ENCODE measurements around the gene OXNAD1.

DNA sequence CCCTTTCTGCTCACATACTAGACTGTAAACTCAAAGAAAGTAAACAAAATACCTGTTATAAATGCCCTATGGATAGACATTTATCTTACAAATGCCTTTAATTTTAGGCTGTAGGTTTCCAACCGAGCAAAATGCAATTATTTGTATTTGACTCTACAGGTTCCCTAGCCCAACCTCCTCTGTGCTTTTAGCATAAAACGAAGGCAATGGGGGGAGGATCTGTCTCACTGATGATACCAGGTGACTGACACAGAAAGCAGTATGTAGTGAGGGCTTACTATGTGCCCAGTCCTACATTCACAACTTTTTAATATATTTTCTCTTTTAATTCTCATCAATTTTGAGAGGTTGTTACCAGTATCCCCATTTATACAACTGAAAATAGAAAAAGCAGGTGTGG lies 87.4 kb downstream of the OXNAD1 start:
- TF ChIP-seq, protein P1, sequence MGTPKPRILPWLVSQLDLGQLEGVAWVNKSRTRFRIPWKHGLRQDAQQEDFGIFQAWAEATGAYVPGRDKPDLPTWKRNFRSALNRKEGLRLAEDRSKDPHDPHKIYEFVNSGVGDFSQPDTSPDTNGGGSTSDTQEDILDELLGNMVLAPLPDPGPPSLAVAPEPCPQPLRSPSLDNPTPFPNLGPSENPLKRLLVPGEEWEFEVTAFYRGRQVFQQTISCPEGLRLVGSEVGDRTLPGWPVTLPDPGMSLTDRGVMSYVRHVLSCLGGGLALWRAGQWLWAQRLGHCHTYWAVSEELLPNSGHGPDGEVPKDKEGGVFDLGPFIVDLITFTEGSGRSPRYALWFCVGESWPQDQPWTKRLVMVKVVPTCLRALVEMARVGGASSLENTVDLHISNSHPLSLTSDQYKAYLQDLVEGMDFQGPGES (IDR thresholded peaks at IDR 0.05; ENCODE audit: low read depth, low read length), result no peak
- no peak for TF ChIP-seq TCF12 (IDR thresholded peaks at IDR 0.05)
- TF ChIP-seq, protein P2, sequence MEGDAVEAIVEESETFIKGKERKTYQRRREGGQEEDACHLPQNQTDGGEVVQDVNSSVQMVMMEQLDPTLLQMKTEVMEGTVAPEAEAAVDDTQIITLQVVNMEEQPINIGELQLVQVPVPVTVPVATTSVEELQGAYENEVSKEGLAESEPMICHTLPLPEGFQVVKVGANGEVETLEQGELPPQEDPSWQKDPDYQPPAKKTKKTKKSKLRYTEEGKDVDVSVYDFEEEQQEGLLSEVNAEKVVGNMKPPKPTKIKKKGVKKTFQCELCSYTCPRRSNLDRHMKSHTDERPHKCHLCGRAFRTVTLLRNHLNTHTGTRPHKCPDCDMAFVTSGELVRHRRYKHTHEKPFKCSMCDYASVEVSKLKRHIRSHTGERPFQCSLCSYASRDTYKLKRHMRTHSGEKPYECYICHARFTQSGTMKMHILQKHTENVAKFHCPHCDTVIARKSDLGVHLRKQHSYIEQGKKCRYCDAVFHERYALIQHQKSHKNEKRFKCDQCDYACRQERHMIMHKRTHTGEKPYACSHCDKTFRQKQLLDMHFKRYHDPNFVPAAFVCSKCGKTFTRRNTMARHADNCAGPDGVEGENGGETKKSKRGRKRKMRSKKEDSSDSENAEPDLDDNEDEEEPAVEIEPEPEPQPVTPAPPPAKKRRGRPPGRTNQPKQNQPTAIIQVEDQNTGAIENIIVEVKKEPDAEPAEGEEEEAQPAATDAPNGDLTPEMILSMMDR (IDR thresholded peaks at IDR 0.05), result no peak
- TF ChIP-seq POLR2AphosphoS5 (IDR thresholded peaks at IDR 0.05; ENCODE audit: low read depth, low read length), result no peak
- no peak for TF ChIP-seq RAD21 (IDR thresholded peaks at IDR 0.05; ENCODE audit: low read length)
- TF ChIP-seq, protein P3, sequence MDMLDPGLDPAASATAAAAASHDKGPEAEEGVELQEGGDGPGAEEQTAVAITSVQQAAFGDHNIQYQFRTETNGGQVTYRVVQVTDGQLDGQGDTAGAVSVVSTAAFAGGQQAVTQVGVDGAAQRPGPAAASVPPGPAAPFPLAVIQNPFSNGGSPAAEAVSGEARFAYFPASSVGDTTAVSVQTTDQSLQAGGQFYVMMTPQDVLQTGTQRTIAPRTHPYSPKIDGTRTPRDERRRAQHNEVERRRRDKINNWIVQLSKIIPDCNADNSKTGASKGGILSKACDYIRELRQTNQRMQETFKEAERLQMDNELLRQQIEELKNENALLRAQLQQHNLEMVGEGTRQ (IDR thresholded peaks at IDR 0.05; ENCODE audit: borderline replicate concordance, low read depth, low read length), result no peak
- no peak for TF ChIP-seq FOXM1 (IDR thresholded peaks at IDR 0.05; ENCODE audit: low read depth)
- no peak for TF ChIP-seq NRF1 (IDR thresholded peaks at IDR 0.05; ENCODE audit: low read depth, low read length)
- no peak for TF ChIP-seq GABPA (IDR thresholded peaks at IDR 0.05; ENCODE audit: low read depth)
- no peak for TF ChIP-seq RXRA (IDR thresholded peaks at IDR 0.05; ENCODE audit: borderline replicate concordance, low read depth)
- TF ChIP-seq SIN3A (IDR thresholded peaks at IDR 0.05; ENCODE audit: borderline replicate concordance, low read depth, low read length), result no peak
- no peak for TF ChIP-seq TAF1 (IDR thresholded peaks at IDR 0.05; ENCODE audit: borderline replicate concordance, low read depth, low read length)
- no peak for TF ChIP-seq EZH2phosphoT487 (IDR thresholded peaks at IDR 0.05; ENCODE audit: borderline replicate concordance, low read depth)
